Measurements from ENCODE around the gene CTNND1. TPM values are rescaled to one million over a fixed set of nuclear protein-coding genes. Genes with fewer than 3 reads are reported as not detected.

The CTNND1 gene
- polyA plus RNA-seq, 1 donor from 2014 or later: 70.3 TPM

DNA sequence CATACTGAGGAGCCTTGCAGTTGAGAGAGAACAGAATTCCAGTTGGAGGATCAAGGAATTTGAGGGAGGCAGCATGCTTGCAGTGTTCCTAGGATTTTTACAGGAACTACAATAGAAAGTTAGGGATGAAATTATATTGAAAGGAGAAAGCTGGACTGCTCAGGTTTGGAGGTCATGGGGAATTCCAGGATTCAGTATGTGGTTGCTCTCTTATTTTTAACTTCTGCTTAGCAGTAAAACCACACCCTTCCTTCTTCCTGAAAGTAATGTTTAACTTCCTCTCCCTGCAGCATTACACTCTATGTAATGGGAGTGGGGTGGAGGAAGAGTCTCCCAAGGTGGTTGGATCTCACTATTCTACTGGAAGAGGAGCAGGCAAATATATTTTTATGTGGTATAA lies 31.3 kb downstream of the CTNND1 start:
- H3K4me2 ChIP-seq (ENCODE audit: low read length): no peak overlapping the region
- H3K9me2 ChIP-seq (ENCODE audit: insufficient read depth, low read length): no peaks in the 10 kb centered on the region
- H4K20me1 ChIP-seq (ENCODE audit: insufficient read depth): peaks cover 3% of the 10 kb centered on the region
- no peaks in the 10 kb centered on the region for H3K9me3 ChIP-seq (ENCODE audit: low read length)
- no peak overlapping the region for H3K27ac ChIP-seq (ENCODE audit: low read length)
- H2AFZ ChIP-seq (ENCODE audit: low read depth, low read length): no peak overlapping the region
- TF ChIP-seq MXI1 (conservative IDR thresholded peaks at IDR 0.05; ENCODE audit: poor library complexity, severe bottlenecking) (no peak), SMC3 (conservative IDR thresholded peaks at IDR 0.05; ENCODE audit: poor library complexity) (no peak), POLR2AphosphoS5 (IDR thresholded peaks at IDR 0.05) (no peak), RAD21 (conservative IDR thresholded peaks at IDR 0.05) (no peak), EP300 (conservative IDR thresholded peaks at IDR 0.05; ENCODE audit: poor library complexity, severe bottlenecking) (no peak), EZH2 (IDR thresholded peaks at IDR 0.05; ENCODE audit: borderline replicate concordance, insufficient read depth, low read length, poor library complexity, severe bottlenecking) (no peak), TAF1 (IDR thresholded peaks at IDR 0.05; ENCODE audit: low read depth) (no peak)
- TF ChIP-seq, protein P1, sequence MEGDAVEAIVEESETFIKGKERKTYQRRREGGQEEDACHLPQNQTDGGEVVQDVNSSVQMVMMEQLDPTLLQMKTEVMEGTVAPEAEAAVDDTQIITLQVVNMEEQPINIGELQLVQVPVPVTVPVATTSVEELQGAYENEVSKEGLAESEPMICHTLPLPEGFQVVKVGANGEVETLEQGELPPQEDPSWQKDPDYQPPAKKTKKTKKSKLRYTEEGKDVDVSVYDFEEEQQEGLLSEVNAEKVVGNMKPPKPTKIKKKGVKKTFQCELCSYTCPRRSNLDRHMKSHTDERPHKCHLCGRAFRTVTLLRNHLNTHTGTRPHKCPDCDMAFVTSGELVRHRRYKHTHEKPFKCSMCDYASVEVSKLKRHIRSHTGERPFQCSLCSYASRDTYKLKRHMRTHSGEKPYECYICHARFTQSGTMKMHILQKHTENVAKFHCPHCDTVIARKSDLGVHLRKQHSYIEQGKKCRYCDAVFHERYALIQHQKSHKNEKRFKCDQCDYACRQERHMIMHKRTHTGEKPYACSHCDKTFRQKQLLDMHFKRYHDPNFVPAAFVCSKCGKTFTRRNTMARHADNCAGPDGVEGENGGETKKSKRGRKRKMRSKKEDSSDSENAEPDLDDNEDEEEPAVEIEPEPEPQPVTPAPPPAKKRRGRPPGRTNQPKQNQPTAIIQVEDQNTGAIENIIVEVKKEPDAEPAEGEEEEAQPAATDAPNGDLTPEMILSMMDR (IDR thresholded peaks at IDR 0.05; ENCODE audit: poor library complexity, severe bottlenecking): no peak
- TF ChIP-seq, protein P2, sequence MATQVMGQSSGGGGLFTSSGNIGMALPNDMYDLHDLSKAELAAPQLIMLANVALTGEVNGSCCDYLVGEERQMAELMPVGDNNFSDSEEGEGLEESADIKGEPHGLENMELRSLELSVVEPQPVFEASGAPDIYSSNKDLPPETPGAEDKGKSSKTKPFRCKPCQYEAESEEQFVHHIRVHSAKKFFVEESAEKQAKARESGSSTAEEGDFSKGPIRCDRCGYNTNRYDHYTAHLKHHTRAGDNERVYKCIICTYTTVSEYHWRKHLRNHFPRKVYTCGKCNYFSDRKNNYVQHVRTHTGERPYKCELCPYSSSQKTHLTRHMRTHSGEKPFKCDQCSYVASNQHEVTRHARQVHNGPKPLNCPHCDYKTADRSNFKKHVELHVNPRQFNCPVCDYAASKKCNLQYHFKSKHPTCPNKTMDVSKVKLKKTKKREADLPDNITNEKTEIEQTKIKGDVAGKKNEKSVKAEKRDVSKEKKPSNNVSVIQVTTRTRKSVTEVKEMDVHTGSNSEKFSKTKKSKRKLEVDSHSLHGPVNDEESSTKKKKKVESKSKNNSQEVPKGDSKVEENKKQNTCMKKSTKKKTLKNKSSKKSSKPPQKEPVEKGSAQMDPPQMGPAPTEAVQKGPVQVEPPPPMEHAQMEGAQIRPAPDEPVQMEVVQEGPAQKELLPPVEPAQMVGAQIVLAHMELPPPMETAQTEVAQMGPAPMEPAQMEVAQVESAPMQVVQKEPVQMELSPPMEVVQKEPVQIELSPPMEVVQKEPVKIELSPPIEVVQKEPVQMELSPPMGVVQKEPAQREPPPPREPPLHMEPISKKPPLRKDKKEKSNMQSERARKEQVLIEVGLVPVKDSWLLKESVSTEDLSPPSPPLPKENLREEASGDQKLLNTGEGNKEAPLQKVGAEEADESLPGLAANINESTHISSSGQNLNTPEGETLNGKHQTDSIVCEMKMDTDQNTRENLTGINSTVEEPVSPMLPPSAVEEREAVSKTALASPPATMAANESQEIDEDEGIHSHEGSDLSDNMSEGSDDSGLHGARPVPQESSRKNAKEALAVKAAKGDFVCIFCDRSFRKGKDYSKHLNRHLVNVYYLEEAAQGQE (IDR thresholded peaks at IDR 0.05; ENCODE audit: borderline replicate concordance): no peak
- H3K36me3 ChIP-seq (ENCODE audit: insufficient read depth, low read length): peaks cover 20% of the 10 kb centered on the region
- H3F3A ChIP-seq (ENCODE audit: insufficient read depth, low read length, poor library complexity, severe bottlenecking): no peaks in the 10 kb centered on the region
- H3K79me2 ChIP-seq (replicated peaks; ENCODE audit: insufficient read depth, low read length): peaks cover 52% of the 10 kb centered on the region
- H3K27me3 ChIP-seq (ENCODE audit: insufficient read depth, low read depth, low read length): no peaks in the 10 kb centered on the region
- H3K9ac ChIP-seq (ENCODE audit: low read length): no peak overlapping the region
- H3K4me3 ChIP-seq (ENCODE audit: low read length): no peak overlapping the region

DNA sequence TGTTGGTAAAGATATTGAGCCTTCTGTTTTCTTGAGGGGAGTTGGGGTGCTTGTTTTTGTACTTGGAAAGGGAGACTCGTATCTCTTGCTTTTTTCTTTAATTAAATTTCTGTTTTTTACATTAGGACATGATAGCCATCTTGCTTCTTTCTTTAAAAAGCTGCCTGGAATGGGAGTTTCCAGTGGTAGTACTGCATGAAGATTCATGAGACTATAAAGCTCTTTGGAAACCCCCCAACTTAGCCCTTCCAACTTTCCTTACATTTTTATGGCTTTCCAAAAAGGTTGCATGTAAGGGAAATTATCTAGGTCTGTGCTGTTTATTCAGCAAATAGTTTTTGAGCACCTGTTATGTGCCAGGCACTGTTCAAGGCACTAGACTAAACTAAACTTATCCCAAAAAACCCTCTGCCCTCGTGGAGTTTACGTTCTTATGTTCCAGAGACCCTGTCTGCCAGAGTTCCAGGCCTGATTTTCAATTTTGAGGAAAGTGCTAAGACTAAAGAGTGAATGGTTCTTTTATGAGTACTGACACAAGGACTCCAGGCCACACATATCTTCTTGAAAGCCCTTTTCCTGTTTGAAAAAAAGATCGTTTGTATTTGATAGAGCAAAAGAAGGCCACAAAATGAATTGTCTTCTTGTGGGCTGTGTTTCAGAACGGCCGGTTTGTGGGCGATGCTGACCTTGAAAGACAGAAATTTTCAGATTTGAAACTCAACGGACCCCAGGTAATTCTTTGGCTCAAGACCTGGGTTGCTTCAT lies 31.9 kb downstream of the CTNND1 start:
- H4K20me1 ChIP-seq (ENCODE audit: insufficient read depth): peaks cover 3% of the 10 kb centered on the region
- peaks cover 20% of the 10 kb centered on the region for H3K36me3 ChIP-seq (ENCODE audit: insufficient read depth, low read length)
- H3K9ac ChIP-seq (ENCODE audit: low read length): no peak overlapping the region
- H3K4me3 ChIP-seq (ENCODE audit: low read length): no peak overlapping the region
- H3K79me2 ChIP-seq (replicated peaks; ENCODE audit: insufficient read depth, low read length): peaks cover 47% of the 10 kb centered on the region
- H3K9me3 ChIP-seq (ENCODE audit: low read length): no peaks in the 10 kb centered on the region
- no peak overlapping the region for H2AFZ ChIP-seq (ENCODE audit: low read depth, low read length)
- H3K27ac ChIP-seq (ENCODE audit: low read length): no peak overlapping the region
- no peak overlapping the region for H3K4me2 ChIP-seq (ENCODE audit: low read length)
- TF ChIP-seq EP300 (conservative IDR thresholded peaks at IDR 0.05; ENCODE audit: poor library complexity, severe bottlenecking) (no peak), EZH2 (IDR thresholded peaks at IDR 0.05; ENCODE audit: borderline replicate concordance, insufficient read depth, low read length, poor library complexity, severe bottlenecking) (no peak), MXI1 (conservative IDR thresholded peaks at IDR 0.05; ENCODE audit: poor library complexity, severe bottlenecking) (no peak), POLR2AphosphoS5 (IDR thresholded peaks at IDR 0.05) (no peak), RAD21 (conservative IDR thresholded peaks at IDR 0.05) (no peak), SMC3 (conservative IDR thresholded peaks at IDR 0.05; ENCODE audit: poor library complexity) (no peak), TAF1 (IDR thresholded peaks at IDR 0.05; ENCODE audit: low read depth) (no peak)
- TF ChIP-seq, protein P2 (IDR thresholded peaks at IDR 0.05; ENCODE audit: borderline replicate concordance): no peak
- TF ChIP-seq, protein P1 (IDR thresholded peaks at IDR 0.05; ENCODE audit: poor library complexity, severe bottlenecking): no peak
- no peaks in the 10 kb centered on the region for H3K27me3 ChIP-seq (ENCODE audit: insufficient read depth, low read depth, low read length)
- no peaks in the 10 kb centered on the region for H3F3A ChIP-seq (ENCODE audit: insufficient read depth, low read length, poor library complexity, severe bottlenecking)
- no peaks in the 10 kb centered on the region for H3K9me2 ChIP-seq (ENCODE audit: insufficient read depth, low read length)

Measured in neural cell (in vitro differentiated cells).